ENCODE measurements around the gene ERF. TPM values are rescaled to one million over a fixed set of nuclear protein-coding genes. Genes with fewer than 3 reads are reported as not detected.
"Not testable (repeated sequence)": the region's sequence is repeated elsewhere in the genome, so short reads cannot be mapped to it uniquely, and the experiment has no call there.

ERF gene
- total RNA-seq, 1 donor from 2014 or later: 11.6 TPM

DNA sequence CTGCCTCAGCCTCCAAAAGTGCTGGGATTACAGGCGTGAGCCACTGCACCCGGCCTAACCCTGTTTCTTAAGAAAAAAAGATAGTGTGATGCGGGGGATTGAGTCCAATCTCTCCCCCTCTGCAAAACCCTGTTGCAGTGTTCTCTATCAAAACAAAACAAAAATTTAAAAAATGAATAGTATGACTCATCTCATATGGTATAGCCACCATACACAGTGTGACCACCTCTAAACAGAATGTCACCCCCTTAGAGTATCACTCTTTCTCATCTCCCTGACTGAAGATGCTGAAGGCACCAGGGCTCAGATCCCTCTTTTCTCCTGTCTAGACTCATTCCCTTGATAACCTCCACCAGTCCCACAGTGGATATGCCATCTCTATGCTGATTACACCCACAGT is 6.8 kb upstream of the ERF start:
- no peak for DNase-seq (ENCODE audit: low read depth)
- H3K4me3 ChIP-seq (ENCODE audit: low read depth, low read length): no peak overlapping the region
- no peak for FAIRE-seq
- TF ChIP-seq CTCF (IDR thresholded peaks at IDR 0.05; ENCODE audit: insufficient read depth, low read length, severe bottlenecking): no peak
- no peaks in the 10 kb centered on the region for H3K36me3 ChIP-seq (ENCODE audit: control insufficient read depth, insufficient read depth, low read length)
- H3K27me3 ChIP-seq (ENCODE audit: control insufficient read depth, insufficient read depth, low read length): no peaks in the 10 kb centered on the region

DNA sequence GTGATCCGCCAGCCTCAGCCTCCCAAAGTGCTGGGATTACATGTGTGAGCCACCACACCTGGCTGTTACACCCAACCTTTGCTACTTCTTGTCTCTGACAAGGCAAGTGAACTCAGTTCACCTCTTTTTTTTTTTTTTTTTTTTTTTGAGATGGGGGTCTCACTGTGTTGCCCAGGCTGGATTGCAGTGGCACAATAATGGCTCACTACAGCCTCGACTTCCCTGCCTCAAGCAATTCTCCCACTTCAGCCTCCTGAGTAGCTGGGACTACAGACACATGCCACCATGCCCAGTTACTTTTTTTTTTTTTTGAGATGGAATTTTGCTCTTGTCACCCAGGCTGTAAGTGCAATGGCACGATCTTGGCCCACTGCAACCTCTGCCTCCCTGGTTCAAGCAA is 2.9 kb upstream of the ERF start:
- not testable (repeated sequence) for DNase-seq (ENCODE audit: low read depth); H3K27me3 ChIP-seq (ENCODE audit: control insufficient read depth, insufficient read depth, low read length); FAIRE-seq; H3K36me3 ChIP-seq (ENCODE audit: control insufficient read depth, insufficient read depth, low read length); H3K4me3 ChIP-seq (ENCODE audit: low read depth, low read length)

GRCh38 chr19:42255766-42256745 is 1.1 kb upstream of the ERF start:
- no peak for TF ChIP-seq CTCF (IDR thresholded peaks at IDR 0.05; ENCODE audit: insufficient read depth, low read length, severe bottlenecking)
- Histone ChIP-seq H3K36me3 (ENCODE audit: control insufficient read depth, insufficient read depth, low read length) (peaks cover under 1% of the 10 kb centered on the region), H3K27me3 (ENCODE audit: control insufficient read depth, insufficient read depth, low read length) (no peaks in the 10 kb centered on the region), H3K4me3 (ENCODE audit: low read depth, low read length) (peak overlapping the region; percentile 76)
- DNase-seq (ENCODE audit: low read depth): no peak
- FAIRE-seq: no peak

DNA sequence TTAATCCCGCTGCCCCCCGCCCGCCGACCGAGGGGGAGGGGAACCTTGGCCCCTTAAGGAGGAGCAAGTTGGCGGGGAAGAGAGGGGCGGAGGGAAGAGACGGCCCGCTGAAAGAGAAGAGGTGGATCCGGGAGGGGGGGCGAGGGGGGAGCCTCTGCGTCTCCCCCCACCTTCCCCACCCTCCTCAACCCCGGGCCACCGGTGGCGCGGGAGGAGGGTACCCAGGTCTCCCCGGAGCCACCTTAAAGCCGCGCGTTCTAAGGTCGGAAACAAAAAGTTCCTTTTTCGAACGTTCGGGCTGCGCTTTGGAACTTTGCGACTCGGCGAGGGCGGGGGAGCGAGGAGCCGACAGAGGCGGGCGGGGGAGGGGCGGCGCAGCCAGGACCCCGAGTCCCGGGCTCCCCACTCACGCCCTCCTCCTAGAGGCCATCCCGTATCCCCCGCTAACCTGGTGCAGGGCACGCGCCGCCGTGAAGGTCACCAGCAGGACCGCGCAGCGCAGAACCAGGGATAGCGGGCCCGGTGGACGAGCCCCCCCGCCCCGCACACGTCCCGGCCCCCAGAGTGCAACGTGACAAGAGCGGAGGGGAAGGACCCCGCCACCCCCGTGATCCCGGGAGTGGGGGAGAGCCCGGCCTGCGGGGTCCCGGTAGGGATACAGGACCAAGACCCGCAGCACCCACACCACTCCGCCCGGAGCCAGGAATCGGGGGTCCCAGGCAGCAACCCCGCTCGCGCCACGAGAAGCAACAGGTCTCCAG is 659 bp downstream of the ERF start:
- FAIRE-seq: no peak
- no peak for TF ChIP-seq CTCF (IDR thresholded peaks at IDR 0.05; ENCODE audit: insufficient read depth, low read length, severe bottlenecking)
- Histone ChIP-seq H3K4me3 (ENCODE audit: low read depth, low read length) (peak overlapping the region; percentile 76), H3K36me3 (ENCODE audit: control insufficient read depth, insufficient read depth, low read length) (peaks cover 8% of the 10 kb centered on the region), H3K27me3 (ENCODE audit: control insufficient read depth, insufficient read depth, low read length) (no peaks in the 10 kb centered on the region)
- DNase-seq (ENCODE audit: low read depth): no peak

DNA sequence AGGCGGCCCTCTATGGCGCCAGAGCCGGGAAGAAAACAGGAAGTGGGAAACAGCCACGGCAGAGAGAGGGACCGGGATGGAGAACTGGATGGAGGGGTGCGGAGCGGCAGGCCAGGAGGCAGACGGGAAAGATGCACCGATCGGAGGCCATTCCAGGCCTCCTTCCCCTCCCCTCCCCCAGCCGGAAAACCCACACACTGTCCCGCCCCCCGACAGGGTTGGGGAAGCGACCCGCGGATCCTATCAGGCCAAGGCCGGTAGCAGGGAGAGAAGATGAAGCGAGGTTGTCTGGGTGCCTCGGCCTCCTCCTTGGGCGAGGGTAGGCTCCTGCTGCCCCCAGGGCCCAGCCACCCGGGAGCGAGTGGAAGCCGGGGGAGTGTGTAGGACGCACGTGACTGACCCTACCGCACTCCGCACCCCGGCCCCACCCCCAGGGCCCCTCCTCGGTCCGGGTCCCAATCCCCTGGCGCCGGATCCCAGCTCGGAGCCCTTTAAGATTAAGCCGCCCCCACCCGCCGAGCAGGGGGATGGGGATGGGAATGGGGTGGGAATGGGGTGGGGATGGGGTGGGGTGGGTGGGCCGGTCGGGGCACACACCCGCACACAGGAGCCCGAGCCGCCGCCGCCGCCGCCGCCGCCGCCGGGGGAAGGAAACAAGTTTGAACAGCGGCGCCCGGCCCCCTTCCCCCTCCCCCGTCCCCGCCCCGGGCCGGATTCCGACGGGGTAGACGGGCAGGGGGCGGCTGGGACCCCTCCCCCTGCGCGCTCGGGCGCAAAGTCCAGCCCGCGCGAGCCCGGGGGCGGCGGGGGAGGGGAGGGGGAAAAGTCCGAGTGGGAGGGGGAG is 1.5 kb downstream of the ERF start:
- Histone ChIP-seq H3K4me3 (ENCODE audit: low read depth, low read length) (peak overlapping the region; percentile 76), H3K36me3 (ENCODE audit: control insufficient read depth, insufficient read depth, low read length) (peaks cover 13% of the 10 kb centered on the region), H3K27me3 (ENCODE audit: control insufficient read depth, insufficient read depth, low read length) (no peaks in the 10 kb centered on the region)
- TF ChIP-seq CTCF (IDR thresholded peaks at IDR 0.05; ENCODE audit: insufficient read depth, low read length, severe bottlenecking): no peak
- DNase-seq (ENCODE audit: low read depth) (no peak), FAIRE-seq (no peak)

Measured in bronchial epithelial cell (primary cell).